Cardiac muscle cell (in vitro differentiated cells and primary cell): ENCODE results near the gene EMP2. TPM values are rescaled to one million over a fixed set of nuclear protein-coding genes. Genes with fewer than 3 reads are reported as not detected.

Experiments
- DNase-seq, 2 donors: peaks; one replicate each; pipeline versions ENCODE4 v3.0.0 to v3.0.0-alpha.2; 2010 to 2017; ENCODE audit warnings: low read depth in 1 of 2, low spot score in 1 of 2
- H3K27ac ChIP-seq: fragments of 200-600 bp; sonication (generic); 2 replicates; pipeline ENCODE4 v1.5.1; 2016
- H3K27me3 ChIP-seq: fragments of 200-600 bp; sonication (generic); 2 replicates; pipeline ENCODE4 v1.6.0; 2016; ENCODE audit warnings: control low read depth
- H3K36me3 ChIP-seq: fragments of 200-600 bp; sonication (generic); 2 replicates; pipeline ENCODE4 v1.5.1; 2016; ENCODE audit warnings: control low read depth
- H3K4me1 ChIP-seq: fragments of 200-600 bp; sonication (generic); 2 replicates; pipeline ENCODE4 v1.8.1; 2017; ENCODE audit warnings: low read depth, mild to moderate bottlenecking, mixed run types
- H3K4me3 ChIP-seq: fragments of 200-600 bp; sonication (generic); 2 replicates; pipeline ENCODE4 v1.5.1; 2016; ENCODE audit warnings: mild to moderate bottlenecking
- H3K9me3 ChIP-seq: fragments of 200-600 bp; sonication (generic); 2 replicates; pipeline ENCODE4 v1.5.1; 2017; ENCODE audit warnings: low read depth, mild to moderate bottlenecking, control low read depth
- CTCF ChIP-seq: IDR thresholded peaks from 2 replicates; pipeline ENCODE4 v1.5.1; 2012; ENCODE audit warnings: low read depth, mild to moderate bottlenecking, low read length
- polyA plus RNA-seq: library from polyadenylated mRNA; unstranded; fragments of >200 nt; fragmentation: Nextera tagmentation; extraction: Ambion mirVana; gene quantifications from 2 replicates; pipeline ENCODE4 v1.2.1, GENCODE V29; 2016
- total RNA-seq: library from RNA; depleted of rRNA; stranded (reverse); fragments of >200 nt; gene quantifications from 2 replicates; pipeline ENCODE4 v1.2.3, GENCODE V29; 2016

Gene EMP2
- total and polyA plus RNA-seq, 2 experiments from 2014 or later = 40.9 to 151 TPM

- Histone ChIP-seq H3K4me3 (no peak overlapping the region), H3K27ac (no peak overlapping the region), H3K9me3 (no peaks in the 10 kb centered on the region), H3K36me3 (no peaks in the 10 kb centered on the region), H3K4me1 (peaks cover 23% of the 10 kb centered on the region), H3K27me3 (no peaks in the 10 kb centered on the region)
- no peak for TF ChIP-seq CTCF
- no peak for DNase-seq
Observed at GRCh38 chr16:10607157-10607556, 26.8 kb upstream of the EMP2 start.

- H3K36me3 ChIP-seq = no peaks in the 10 kb centered on the region
Observed at GRCh38 chr16:10606607-10607006, 26.2 kb upstream of the EMP2 start.

GRCh38 chr16:10605636-10606035 lies 25.2 kb upstream of the EMP2 start:
- H3K27me3 ChIP-seq = no peaks in the 10 kb centered on the region
- no peak overlapping the region for H3K4me3 ChIP-seq
- H3K36me3 ChIP-seq = no peaks in the 10 kb centered on the region
- DNase-seq = no peak
- H3K9me3 ChIP-seq = no peaks in the 10 kb centered on the region
- TF ChIP-seq CTCF = no peak
- peaks cover 33% of the 10 kb centered on the region for H3K4me1 ChIP-seq
- no peak overlapping the region for H3K27ac ChIP-seq

More at GRCh38 chr16:10606607-10607006, 26.2 kb upstream of the EMP2 start:
- Histone ChIP-seq H3K4me1 (peaks cover 28% of the 10 kb centered on the region), H3K9me3 (no peaks in the 10 kb centered on the region), H3K27ac (no peak overlapping the region), H3K27me3 (no peaks in the 10 kb centered on the region), H3K4me3 (no peak overlapping the region)
- DNase-seq = no peak
- no peak for TF ChIP-seq CTCF

- no peaks in the 10 kb centered on the region for H3K36me3 ChIP-seq
Observed at GRCh38 chr16:10601444-10602408, 21.3 kb upstream of the EMP2 start.

GRCh38 chr16:10600782-10601443 lies 20.5 kb upstream of the EMP2 start:
- no peak overlapping the region for H3K4me3 ChIP-seq
- no peak for DNase-seq
- H3K4me1 ChIP-seq = peaks cover 25% of the 10 kb centered on the region
- TF ChIP-seq CTCF = no peak
- peak overlapping the region; percentile 99 for H3K27ac ChIP-seq
- H3K9me3 ChIP-seq = no peaks in the 10 kb centered on the region
- no peaks in the 10 kb centered on the region for H3K36me3 ChIP-seq
- H3K27me3 ChIP-seq = no peaks in the 10 kb centered on the region

More at GRCh38 chr16:10601444-10602408, 21.3 kb upstream of the EMP2 start:
- Histone ChIP-seq H3K9me3 (no peaks in the 10 kb centered on the region), H3K4me1 (peaks cover 25% of the 10 kb centered on the region), H3K27ac (peak overlapping the region; percentile 99), H3K27me3 (no peaks in the 10 kb centered on the region), H3K4me3 (no peak overlapping the region)
- no peak for TF ChIP-seq CTCF
- DNase-seq = peak in 1 of 2 donors; percentile 85
